Fibroblast of villous mesenchyme (primary cell): ENCODE results near the gene FIBCD1. TPM values are rescaled to one million over a fixed set of nuclear protein-coding genes. Genes with fewer than 3 reads are reported as not detected.
A peak's percentile ranks its signal among the peaks of the same experiment; 100 is the strongest.
"Not testable (repeated sequence)": the region's sequence is repeated elsewhere in the genome, so short reads cannot be mapped to it uniquely, and the experiment has no call there.

Source experiments
- DNase-seq: peaks from one replicate; pipeline ENCODE4 v3.0.0-alpha.2; 2010; ENCODE audit warnings: low read depth
- H3K4me3 ChIP-seq: 2 replicates; pipeline ENCODE4 v1.5.1; 2011; ENCODE audit warnings: low read depth, mild to moderate bottlenecking, low read length
- total RNA-seq: library from RNA; depleted of rRNA; stranded (reverse); fragments of >200 nt; gene quantifications from 2 replicates; pipeline ENCODE4 v1.2.3, GENCODE V29; 2012
- TF ChIP-seq, protein P1 (sequence below): IDR thresholded peaks from 2 replicates; pipeline ENCODE4 v1.5.1; 2012; ENCODE audit warnings: low read depth, mild to moderate bottlenecking, low read length; ENCODE audit not compliant: insufficient read depth

The FIBCD1 gene
- total RNA-seq, 1 donor: 4.3 TPM

DNA sequence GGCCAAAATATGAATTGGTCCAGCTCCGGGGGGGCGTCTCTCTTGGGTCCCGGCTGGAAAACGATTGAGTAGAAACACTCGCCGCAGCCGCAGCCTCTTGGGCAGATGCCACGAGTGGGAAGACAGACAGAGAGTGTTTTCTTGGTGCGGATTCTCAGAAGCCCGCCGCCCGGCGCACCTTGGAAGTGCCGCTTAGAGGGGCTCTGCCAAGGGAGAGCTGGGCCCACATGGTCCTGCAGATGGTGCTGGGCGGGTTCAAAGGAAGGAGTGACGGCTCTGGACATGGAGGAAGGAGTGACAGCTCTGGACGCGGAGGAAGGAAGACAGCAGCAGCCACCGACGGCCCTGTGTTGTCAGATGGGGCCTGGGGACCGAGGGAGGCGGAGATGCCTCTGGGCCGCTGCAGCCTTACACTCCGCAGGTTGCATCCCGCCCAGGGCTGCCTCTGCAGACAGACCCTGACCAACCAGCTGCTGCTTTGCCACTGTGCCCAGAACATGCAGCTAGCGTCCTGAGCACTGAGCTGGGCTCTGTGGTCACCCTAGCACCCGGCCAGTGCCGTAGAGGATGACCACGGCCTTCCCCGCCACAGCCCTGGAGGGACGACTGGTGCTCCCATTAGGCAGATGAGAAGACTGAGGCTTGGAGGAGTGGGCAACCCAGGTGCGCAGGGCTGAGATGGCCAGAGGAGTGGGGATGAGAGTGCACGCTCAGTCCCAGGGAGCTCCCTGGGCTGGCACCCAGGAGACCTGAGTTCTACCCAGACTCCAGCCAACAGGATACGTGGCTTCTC is 21.7 kb downstream of the FIBCD1 start:
- no peak for DNase-seq
- TF ChIP-seq, protein P1, sequence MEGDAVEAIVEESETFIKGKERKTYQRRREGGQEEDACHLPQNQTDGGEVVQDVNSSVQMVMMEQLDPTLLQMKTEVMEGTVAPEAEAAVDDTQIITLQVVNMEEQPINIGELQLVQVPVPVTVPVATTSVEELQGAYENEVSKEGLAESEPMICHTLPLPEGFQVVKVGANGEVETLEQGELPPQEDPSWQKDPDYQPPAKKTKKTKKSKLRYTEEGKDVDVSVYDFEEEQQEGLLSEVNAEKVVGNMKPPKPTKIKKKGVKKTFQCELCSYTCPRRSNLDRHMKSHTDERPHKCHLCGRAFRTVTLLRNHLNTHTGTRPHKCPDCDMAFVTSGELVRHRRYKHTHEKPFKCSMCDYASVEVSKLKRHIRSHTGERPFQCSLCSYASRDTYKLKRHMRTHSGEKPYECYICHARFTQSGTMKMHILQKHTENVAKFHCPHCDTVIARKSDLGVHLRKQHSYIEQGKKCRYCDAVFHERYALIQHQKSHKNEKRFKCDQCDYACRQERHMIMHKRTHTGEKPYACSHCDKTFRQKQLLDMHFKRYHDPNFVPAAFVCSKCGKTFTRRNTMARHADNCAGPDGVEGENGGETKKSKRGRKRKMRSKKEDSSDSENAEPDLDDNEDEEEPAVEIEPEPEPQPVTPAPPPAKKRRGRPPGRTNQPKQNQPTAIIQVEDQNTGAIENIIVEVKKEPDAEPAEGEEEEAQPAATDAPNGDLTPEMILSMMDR: no peak
- no peak overlapping the region for H3K4me3 ChIP-seq

DNA sequence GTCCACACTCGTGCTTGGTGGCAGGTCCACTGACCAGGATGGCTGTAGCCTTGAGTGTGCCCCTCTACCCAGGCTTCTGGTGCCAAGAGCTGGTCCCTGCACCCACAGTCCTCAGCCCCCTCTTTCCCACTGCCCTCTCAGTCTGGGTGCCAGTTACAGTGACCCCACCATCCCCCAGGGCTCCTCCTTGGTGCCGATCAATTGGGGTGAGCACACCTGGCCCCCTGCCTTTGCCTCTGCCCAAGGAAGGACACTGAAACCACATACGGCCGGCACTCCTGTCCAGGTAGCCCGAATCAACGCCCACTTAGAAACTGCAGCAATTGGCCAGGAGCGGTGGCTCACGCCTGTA is 24.0 kb downstream of the FIBCD1 start:
- DNase-seq: no peak
- H3K4me3 ChIP-seq: no peak overlapping the region
- TF ChIP-seq, protein P1: no peak

DNA sequence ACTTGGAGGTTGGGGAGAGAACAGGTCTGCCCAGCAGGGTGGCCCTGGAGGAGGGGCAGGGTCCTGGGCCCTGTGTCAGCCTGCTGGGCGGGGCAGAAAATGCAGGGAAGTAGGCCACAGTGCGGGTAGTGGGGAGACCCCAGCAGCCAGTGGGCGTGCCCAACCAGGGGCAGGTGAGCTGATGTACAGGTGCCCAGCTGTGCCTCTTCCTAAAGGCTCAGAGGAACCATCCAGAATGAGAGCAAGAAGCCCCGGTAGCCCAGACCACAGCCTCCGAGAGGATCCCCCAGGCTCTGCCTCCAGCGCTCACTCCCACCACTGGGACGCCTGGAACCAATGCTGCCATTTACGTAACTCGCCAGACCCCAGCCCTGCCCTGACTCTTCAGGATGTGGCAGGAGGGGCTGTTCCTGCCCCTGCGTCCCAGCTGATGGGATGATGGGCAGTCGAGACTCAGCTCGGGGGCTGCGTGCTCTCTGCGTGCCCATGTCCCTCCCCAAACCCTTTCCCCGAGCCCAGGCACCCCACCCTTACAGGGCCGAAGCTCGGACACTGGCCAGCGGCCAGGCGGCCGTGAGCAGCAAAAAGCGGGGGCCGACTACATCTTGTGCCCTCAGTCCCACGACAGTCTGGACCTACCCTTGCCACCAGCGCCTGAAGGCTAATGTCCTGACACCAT is 24.5 kb downstream of the FIBCD1 start:
- H3K4me3 ChIP-seq: no peak overlapping the region
- DNase-seq: no peak
- TF ChIP-seq, protein P1: no peak

DNA sequence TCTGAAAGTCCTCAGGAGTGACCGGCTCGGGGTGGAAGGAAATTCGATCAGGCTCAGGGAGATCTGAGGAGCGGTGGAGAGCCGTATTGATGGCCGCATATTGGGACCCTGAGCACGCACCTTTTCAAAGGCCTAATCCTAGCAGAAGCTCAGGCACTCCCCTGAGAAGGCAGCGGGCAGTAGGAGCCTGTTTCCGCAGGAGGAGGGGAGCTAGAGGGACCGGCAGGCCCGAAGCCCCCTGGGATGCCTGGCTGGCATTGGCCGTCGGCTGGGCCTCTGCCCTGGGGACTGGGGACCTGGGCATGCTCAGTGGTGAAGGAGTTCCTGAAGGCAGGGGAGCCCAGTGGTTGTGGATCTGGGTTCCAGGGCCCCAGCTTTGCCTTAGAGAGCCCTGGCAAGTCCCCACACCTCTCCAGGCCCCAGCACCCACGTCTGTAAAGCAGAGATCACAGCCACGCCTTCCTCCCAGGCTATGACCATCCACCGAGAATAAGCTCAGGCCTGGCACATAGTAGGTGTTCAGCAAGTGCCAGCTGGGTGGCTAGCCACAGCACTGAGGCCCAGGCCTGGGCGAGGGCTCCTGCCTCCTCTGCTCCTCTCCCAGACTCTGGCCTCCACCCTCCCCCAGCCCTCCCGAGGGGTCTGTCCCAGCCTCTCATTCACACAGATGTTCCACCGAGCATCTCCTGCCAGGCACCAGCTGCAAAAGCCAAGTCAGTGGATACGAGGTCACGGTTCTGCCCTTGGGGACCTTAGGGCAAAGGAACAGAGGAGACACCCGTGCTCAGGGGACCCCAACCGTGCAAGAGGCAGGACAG is 25.2 kb downstream of the FIBCD1 start:
- no peak overlapping the region for H3K4me3 ChIP-seq
- TF ChIP-seq, protein P1: no peak
- DNase-seq: no peak

DNA sequence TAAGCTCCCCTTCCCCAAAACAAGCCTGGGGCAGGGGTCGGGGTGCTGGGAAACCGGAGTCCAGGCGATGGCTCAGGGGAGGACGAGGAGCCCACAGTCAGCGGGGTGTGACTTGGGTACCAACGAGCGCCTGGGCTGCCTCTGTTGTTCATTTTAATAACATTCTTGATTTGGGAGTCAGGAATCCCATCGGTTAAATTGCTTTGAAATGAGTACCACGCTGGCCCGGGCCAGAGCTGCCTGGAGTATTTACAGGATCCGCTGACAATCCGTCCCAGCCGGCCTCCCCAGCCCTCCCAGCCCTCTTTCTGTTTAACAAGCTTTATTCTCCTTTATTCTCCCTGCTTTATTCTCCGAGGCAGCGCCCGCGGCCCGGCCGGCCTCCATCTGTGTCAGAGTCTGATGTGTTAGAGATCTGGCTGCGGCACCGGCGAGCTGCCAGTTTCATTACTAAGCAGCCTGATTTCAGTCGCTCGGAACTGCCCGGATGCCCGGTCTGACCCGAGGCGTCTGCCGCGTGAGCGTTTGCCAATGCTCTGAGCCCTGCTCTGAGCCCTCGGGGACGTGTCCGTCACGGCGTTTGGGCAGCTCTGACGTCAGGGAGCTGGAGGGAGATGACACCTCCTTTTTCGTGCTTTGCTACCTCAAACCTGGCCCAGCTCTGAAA is 26.0 kb downstream of the FIBCD1 start:
- TF ChIP-seq, protein P1: no peak
- peak; percentile 24 for DNase-seq
- H3K4me3 ChIP-seq: no peak overlapping the region

DNA sequence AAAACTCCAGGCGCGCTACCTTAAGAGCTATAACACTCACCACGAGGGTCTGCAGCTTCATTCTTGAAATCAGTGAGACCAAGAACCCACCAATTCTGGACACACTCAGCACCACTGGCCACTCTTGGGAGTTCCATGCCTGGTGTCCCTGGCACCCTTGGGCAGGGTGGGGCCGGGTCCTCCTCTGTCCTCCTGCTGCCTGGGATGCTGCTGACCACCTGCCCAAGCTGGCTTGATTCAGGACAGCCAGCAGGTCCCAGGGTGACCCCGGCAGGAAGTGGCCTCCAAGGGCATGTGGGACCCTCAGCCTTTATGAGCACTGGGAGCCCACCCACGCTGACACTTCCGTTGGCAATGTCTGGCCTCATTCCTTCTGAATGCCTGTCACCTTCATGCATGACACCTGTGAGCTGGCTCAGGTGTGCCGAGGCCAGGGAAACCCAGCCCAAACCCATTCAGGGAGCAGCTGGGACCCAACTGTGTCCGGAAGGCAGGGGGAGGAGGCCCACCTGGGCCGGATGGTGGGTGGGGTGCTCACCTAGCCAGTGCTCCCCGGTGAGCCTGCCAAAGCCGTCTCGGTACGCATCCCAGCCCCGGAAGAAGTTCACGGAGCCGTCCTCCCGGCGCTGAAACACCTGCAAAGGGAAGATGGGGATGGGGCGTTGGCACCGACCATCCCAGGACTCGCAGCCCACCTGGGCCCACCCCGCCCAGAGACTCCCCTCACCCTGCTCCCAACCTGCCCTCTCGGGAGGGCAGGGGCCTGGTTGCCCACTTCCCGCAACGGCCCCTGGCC is 27.6 kb downstream of the FIBCD1 start:
- TF ChIP-seq, protein P1: no peak
- no peak for DNase-seq

DNA sequence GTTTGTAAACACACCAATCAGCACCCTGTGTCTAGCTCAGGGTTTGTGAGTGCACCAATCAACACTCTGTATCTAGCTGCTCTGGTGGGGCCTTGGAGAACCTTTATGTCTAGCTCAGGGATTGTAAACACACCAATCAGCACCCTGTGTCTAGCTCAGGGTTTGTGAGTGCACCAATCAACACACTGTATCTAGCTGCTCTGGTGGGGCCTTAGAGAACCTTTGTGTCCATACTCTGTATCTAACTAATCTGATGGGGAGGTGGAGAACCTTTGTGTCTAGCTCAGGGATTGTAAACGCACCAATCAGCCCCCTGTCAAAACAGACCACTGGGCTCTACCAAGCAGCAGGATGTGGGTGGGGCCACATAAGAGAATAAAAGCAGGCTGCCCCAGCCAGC is 28.4 kb downstream of the FIBCD1 start:
- H3K4me3 ChIP-seq, DNase-seq: not testable (repeated sequence)

More for the DNA sequence above, 27.6 kb downstream of the FIBCD1 start:
- H3K4me3 ChIP-seq: no peak overlapping the region

DNA sequence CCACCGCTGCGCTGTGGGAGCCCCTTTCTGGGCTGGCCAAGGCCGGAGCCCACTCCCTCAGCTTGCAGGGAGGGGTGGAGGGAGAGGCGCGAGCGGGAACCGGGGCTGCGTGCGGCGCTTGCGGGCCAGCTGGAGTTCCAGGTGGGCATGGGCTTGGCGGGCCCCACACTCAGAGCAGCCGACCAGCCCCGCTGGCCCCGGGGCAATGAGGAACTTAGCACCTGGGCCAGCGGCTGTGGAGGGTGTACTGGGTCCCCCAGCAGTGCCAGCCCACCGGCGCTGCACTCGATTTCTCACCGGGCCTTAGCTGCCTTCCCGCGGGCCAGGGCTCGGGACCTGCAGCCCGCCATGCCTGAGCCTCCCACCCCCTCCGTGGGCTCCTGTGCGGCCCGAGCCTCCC is 29.0 kb downstream of the FIBCD1 start:
- DNase-seq, H3K4me3 ChIP-seq: not testable (repeated sequence)
